Kidney capillary endothelial cell (primary cell): Measurements from ENCODE around the gene C10orf105.

ENCODE experiments used
- DNase-seq: peaks from one replicate; pipeline ENCODE4 v3.0.0-alpha.2; 2018; ENCODE audit warnings: low spot score

C10orf105 gene

DNA sequence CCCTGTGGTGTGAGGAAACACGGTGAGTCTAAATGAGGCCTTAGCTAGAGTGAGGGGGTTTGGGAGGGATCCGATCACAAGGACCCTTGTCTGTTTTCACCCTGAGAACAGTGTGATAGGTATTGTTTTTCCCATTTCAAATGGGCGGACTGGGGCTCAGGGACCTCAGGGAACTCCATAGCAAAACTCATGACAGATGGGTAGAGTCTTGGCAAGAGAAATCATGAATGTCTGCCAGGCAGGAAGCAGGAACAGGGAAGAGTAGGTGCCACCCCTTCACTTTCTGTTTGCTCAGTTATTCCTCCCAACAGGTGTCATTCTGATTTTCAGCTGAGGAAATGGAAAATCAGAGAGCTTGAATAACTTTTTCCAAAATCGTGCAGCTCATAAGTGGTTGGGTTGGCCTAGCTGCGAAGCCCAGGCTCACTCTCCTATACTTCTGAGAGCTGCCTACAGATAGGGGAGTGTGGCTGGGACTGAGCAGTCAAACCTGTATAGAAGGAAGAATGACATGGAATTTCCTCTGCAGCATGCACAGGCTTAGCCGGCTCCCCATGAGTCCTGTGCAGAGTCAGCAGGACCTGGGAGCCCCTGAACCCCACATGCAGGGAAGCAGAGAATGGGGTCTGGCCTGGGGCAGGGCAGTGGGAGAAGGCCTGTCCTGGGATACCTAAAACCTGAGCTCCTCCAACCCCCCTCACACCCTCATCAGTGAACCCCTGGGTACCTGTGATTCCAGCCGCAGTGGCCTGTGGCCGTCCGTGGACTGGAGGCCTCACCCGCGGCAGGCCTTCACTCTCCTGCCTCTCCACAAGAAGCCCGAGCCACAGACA is 17.6 kb upstream of the C10orf105 start:
- no peak for DNase-seq

DNA sequence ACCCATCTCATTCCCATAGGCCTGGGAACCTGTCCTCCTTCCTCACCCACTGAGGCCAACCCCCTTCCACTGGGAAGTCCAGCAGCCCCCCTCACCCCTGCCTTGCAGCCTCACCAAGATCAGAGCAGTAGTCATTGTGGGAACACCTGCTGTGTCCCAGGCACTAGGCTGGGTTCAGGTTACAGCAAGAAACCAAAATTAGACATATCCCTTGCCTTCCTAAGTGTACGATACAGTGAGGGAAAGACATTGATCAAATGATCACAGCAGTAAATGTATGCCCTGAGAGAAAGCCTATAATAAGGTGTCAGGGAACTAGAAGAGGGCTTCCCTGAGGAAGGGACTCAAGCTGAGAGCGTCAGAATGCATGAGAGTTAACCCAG is 17.0 kb upstream of the C10orf105 start:
- DNase-seq, result no peak

GRCh38 chr10:71735709-71736569 is 16.4 kb upstream of the C10orf105 start:
- no peak for DNase-seq

- DNase-seq, result no peak
These were observed 15.2 kb upstream of the C10orf105 start for GRCh38 chr10:71734797-71735196.

DNA sequence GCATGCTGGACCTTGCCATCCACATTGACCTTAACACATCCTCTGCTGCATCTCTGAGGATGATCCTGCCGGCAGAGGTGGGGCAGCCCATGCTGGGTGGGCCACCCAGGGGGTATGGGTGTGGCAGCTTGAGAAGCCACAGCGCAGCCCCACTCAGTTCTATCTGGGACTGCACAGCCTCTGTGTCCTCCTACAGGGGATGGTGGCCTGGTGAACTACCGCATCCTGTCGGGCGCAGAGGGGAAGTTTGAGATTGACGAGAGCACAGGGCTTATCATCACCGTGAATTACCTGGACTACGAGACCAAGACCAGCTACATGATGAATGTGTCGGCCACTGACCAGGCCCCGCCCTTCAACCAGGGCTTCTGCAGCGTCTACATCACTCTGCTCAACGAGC is 12.2 kb upstream of the C10orf105 start:
- no peak for DNase-seq

DNA sequence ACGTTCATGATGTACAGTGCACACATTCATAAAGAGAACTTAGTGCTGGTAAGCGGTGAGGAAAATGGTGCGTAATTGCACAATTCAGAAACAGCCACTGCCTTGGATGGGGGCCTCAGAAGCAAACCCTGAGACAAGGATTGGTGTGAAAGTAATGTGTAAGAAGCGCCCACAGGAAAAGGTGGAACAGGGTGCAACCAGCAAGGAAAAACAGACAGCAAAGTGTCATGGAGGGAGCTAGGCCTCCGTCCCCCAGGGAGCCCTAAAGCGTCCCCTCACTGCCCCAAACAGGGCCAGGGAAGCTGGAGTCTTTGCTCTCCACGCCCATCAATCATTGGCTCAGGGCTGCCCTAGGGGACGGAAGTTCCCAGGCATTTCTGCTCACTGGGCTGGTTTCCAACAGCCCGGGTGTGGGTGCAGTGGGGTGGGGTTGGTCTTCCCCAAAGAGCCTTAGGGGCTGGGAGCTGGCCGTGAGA is 9.6 kb upstream of the C10orf105 start:
- DNase-seq, result no peak

GRCh38 chr10:71727738-71728737 is 8.5 kb upstream of the C10orf105 start:
- no peak for DNase-seq

- no peak for DNase-seq
These were observed 7.6 kb upstream of the C10orf105 start for GRCh38 chr10:71727105-71727737.

- DNase-seq, result no peak
These were observed 7.1 kb upstream of the C10orf105 start for GRCh38 chr10:71726580-71727104.

DNA sequence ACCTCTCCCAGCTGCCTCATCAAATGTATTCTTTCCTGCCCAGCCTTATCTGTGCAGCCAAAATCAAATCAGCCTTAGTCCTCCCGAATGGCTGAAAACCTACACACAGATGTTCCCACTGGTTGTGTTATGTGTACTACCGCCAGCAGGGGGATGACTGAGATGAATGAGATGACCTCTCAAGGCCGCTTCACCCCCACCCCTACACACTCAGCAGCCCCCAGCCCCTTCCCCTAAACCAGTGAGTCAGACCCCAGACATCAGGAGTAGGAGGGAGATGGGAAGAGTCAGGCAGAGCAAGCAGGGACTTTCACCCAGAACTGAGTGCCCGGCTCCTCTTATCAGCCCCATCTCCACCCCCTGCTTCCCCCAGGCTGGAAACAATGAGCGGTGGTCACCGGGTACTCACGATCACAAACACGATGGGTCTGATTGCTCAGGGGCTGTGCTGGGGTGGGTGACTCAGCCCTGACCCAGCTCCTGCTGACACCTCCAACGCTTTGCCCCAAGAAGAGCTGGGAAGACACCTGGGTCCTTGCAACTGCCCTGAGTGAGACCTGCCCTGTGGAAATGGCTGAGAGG is 6.5 kb upstream of the C10orf105 start:
- peak; percentile 46 for DNase-seq

- DNase-seq, result no peak
These were observed 5.7 kb upstream of the C10orf105 start for GRCh38 chr10:71725249-71725648.

DNA sequence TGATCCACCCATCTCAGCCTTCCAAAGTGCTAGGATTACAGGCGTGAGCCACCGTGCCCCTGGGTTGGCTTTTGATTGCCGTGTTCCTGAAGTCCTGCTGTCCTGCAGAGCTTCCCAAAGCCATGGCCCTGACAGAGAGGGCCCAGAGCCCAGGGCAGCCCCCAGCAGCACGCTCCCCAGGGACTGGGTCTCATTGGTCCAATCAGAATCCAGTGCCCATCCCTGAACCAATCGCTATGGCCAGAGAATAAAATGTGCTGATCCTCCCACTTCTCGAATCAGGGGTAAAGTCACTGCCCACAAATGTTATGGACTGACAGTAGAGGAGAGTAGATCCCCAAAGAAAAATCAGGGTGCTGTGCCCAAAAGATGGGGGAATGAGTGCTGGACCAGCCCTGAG is 5.0 kb upstream of the C10orf105 start:
- DNase-seq, result no peak

DNA sequence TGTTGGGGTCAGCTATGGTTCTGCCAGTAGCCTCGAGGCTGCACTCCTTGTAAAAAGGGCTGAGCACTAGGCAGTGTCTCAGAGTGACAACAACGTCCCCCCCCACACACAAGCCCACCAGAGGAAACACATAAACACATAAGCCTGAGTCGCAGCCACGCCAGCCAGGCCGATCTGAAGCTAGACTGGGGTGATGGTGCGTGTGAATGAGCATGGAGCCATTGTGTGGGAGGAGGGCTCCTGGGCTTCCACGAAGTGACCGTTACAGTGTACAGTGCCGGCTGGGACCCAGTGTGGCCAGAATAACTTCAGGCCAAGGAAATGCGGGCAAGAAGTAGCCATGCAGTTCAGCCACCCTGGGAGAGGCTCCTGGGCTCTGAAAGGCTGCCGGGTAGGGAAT is 3.7 kb upstream of the C10orf105 start:
- no peak for DNase-seq

GRCh38 chr10:71722849-71723248 is 3.3 kb upstream of the C10orf105 start:
- no peak for DNase-seq

DNA sequence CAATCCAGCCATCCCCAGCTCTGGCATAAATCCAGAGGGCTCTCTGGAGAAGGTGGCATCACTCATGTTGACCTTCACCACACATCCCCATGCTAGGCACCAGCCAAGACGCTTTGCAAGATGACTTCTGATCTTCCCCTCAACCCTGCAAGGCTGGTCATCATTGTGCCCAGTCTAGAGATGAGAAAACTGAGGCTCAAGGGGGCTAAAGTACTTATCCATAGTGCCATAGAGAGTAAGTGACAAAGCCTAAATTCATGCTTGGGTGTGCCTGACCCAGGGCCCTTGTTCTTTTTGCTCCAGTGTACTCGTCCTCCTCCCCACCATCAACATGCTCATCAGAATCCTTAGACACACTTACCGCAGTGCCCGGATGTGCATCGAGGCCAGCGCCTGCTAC is 1.7 kb upstream of the C10orf105 start:
- DNase-seq, result no peak

- DNase-seq, result no peak
These were observed 710 bp upstream of the C10orf105 start for GRCh38 chr10:71720288-71720687.

DNA sequence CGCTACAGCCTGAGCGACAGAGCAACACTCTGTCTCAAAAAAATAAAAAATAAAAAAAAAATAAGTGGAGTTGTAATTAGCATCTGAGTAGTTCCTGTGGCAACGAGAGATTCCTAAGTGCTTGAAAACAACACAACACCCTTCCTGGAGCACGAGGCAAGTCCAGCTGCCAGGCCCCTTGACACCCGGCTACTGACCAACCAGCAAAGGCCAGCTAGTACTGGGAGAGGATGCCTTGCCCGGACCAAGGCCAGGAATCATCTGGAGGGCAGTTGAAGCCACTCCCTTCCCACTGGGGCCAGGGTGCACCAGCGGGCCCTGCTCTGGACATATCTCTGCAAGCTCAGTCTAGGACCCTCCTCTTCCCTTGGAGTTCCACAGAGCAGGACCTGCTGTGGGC is 536 bp downstream of the C10orf105 start:
- no peak for DNase-seq

DNA sequence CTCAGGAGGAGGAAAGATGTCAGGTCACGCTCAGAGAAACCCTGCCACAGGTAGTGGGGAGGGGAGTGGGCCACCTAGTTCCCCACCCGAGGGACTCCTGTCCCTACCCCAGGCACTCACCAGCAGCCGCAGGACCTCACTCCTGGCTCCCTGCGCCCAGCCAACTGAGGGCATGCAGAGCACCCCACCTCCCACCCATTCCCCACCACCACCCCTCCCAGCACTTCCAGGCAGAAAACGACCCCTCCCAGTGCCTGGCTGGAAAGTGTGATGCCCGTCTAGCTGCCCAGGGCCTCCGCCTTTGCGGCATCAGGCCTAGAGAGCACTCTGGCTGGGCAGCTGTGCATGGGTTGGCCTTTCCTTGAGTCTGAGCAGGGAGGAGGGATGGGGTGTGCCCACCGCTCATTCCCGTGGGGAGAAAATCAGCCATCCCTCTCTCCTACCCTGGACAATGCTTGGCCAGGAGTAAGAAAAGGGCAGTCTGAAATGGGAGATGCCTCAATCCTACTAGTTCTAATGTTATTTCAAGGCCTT is 1.3 kb downstream of the C10orf105 start:
- no peak for DNase-seq

- DNase-seq, result no peak
These were observed 2.0 kb downstream of the C10orf105 start for GRCh38 chr10:71717551-71717951.

DNA sequence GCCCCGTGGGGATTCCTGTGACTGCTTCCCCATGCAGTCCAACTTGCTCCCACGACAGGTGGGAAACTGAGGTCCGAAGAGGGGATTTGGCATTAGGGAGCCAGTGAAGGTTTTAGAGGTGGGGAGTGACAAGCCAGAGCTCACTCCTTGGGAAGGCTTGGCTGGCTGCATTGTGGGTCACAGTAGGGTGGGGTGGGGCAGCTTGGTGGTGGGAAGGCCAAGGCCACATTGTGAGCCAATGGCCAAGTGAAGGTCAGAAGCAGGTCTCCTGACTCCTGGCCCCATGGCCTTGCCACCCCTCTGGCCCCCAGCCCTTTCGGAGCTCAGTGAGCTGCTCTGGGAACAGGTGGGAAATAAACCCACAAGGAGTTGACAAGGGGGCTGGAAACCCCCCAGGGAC is 2.5 kb downstream of the C10orf105 start:
- DNase-seq, result no peak

- no peak for DNase-seq
These were observed 3.2 kb downstream of the C10orf105 start for GRCh38 chr10:71716426-71716825.
